Mesendoderm (in vitro differentiated cells): ENCODE data around the gene APCDD1.

Source experiments
- DNase-seq: peaks from one replicate; pipeline ENCODE4 v3.0.0; 2013
- H2AK5ac ChIP-seq: 2 replicates; pipeline ENCODE4 v1.6.1; 2013; ENCODE audit warnings: low read length, inconsistent platforms
- H2BK120ac ChIP-seq: 2 replicates; pipeline ENCODE4 v1.6.1; 2013; ENCODE audit warnings: low read depth, mild to moderate bottlenecking, low read length, moderate library complexity, mixed read lengths
- H2BK15ac ChIP-seq: replicated peaks from 2 replicates; pipeline ENCODE4 v1.6.1; 2013; ENCODE audit warnings: low read depth, mild to moderate bottlenecking, moderate library complexity
- H2BK5ac ChIP-seq: 2 replicates; pipeline ENCODE4 v1.6.1; 2013; ENCODE audit warnings: low read length, inconsistent platforms
- H3K18ac ChIP-seq: 2 replicates; pipeline ENCODE4 v1.6.1; 2013; ENCODE audit warnings: mild to moderate bottlenecking, low read length, mixed read lengths
- H3K23ac ChIP-seq: one replicate; pipeline ENCODE4 v1.6.1; 2013; ENCODE audit warnings: low read length
- H3K27ac ChIP-seq: 2 replicates; pipeline ENCODE4 v1.5.1; 2013; ENCODE audit warnings: low read depth, mild to moderate bottlenecking, inconsistent platforms, low read length, moderate library complexity
- H3K27me3 ChIP-seq: 2 replicates; pipeline ENCODE4 v1.6.1; 2013; ENCODE audit warnings: low read length, control low read depth, mild to moderate bottlenecking, inconsistent platforms; ENCODE audit not compliant: insufficient read depth, poor library complexity
- H3K36me3 ChIP-seq: 2 replicates; pipeline ENCODE4 v1.6.1; 2013; ENCODE audit warnings: low read length, inconsistent platforms; ENCODE audit not compliant: control insufficient read depth, insufficient read depth
- H3K4ac ChIP-seq: one replicate; pipeline ENCODE4 v1.6.1; 2013; ENCODE audit warnings: low read depth, mild to moderate bottlenecking, low read length, moderate library complexity
- H3K4me1 ChIP-seq: 2 replicates; pipeline ENCODE4 v1.6.1; 2013; ENCODE audit warnings: low read depth, low read length, inconsistent platforms; ENCODE audit not compliant: control insufficient read depth
- H3K4me2 ChIP-seq: 2 replicates; pipeline ENCODE4 v1.6.1; 2013; ENCODE audit warnings: low read length
- H3K4me3 ChIP-seq: 2 replicates; pipeline ENCODE4 v1.5.1; 2013; ENCODE audit warnings: mild to moderate bottlenecking, low read length
- H3K56ac ChIP-seq: one replicate; pipeline ENCODE4 v1.6.1; 2013; ENCODE audit warnings: low read length
- H3K79me1 ChIP-seq: 2 replicates; pipeline ENCODE4 v1.6.1; 2013; ENCODE audit warnings: low read length, inconsistent platforms
- H3K79me2 ChIP-seq: 2 replicates; pipeline ENCODE4 v1.6.1; 2013; ENCODE audit warnings: mild to moderate bottlenecking, low read length; ENCODE audit not compliant: control insufficient read depth, insufficient read depth
- H3K9ac ChIP-seq: 2 replicates; pipeline ENCODE4 v1.6.1; 2013; ENCODE audit warnings: low read length, inconsistent platforms
- H4K5ac ChIP-seq: one replicate; pipeline ENCODE4 v1.6.1; 2013; ENCODE audit warnings: low read length
- H4K8ac ChIP-seq: one replicate; pipeline ENCODE4 v1.6.1; 2013; ENCODE audit warnings: low read depth, mild to moderate bottlenecking, control low read depth, low read length, moderate library complexity
- WGBS: extraction: QIAGEN DNeasy Blood & Tissue Kit; methylation state at CpG from one replicate; pipeline ENCODE4 v1.1.7; 2013; ENCODE audit warnings: low lambda C conversion rate, missing lambda C conversion rate; ENCODE audit not compliant: insufficient coverage; ENCODE audit errors: extremely low coverage; 5-methylcytosine and 5-hydroxymethylcytosine counted together

APCDD1 gene

DNA sequence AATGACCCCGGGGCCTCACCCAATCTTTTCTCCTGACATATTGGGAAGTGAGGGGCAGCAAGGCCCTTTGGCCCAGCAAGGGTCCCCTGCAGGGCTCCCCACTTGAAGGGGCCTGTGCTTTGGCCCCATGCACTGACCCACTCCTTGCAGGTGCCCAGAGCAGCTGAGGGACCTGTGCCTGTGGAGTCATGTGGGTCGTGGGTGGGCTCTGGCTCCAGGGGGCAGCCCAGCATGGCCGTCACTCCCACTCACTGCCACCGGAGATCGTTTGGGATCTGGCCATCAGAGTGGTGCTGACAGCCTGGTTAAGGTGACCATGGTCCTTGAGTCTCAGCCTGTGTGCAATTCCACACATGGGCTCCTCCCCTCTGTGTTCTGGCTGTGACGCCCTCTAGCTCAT, 31.7 kb upstream of the APCDD1 start:
- no peak overlapping the region for H3K9ac ChIP-seq
- WGBS: no CpG with 5 or more reads among the region's 6 CpGs
- no peak overlapping the region for H2BK5ac ChIP-seq
- H4K8ac ChIP-seq: no peak overlapping the region
- no peak overlapping the region for H3K56ac ChIP-seq
- H2BK120ac ChIP-seq: no peak overlapping the region
- H3K4me3 ChIP-seq: no peak overlapping the region
- H4K5ac ChIP-seq: no peak overlapping the region
- H3K27ac ChIP-seq: no peak overlapping the region
- no peak overlapping the region for H3K23ac ChIP-seq
- no peaks in the 10 kb centered on the region for H3K79me1 ChIP-seq
- no peak overlapping the region for H2BK15ac ChIP-seq
- no peak overlapping the region for H3K18ac ChIP-seq
- no peak overlapping the region for H2AK5ac ChIP-seq
- DNase-seq: no peak
- no peak overlapping the region for H3K4me2 ChIP-seq
- H3K79me2 ChIP-seq: no peaks in the 10 kb centered on the region
- H3K4me1 ChIP-seq: no peaks in the 10 kb centered on the region
- no peaks in the 10 kb centered on the region for H3K36me3 ChIP-seq
- H3K4ac ChIP-seq: no peak overlapping the region
- no peaks in the 10 kb centered on the region for H3K27me3 ChIP-seq

DNA sequence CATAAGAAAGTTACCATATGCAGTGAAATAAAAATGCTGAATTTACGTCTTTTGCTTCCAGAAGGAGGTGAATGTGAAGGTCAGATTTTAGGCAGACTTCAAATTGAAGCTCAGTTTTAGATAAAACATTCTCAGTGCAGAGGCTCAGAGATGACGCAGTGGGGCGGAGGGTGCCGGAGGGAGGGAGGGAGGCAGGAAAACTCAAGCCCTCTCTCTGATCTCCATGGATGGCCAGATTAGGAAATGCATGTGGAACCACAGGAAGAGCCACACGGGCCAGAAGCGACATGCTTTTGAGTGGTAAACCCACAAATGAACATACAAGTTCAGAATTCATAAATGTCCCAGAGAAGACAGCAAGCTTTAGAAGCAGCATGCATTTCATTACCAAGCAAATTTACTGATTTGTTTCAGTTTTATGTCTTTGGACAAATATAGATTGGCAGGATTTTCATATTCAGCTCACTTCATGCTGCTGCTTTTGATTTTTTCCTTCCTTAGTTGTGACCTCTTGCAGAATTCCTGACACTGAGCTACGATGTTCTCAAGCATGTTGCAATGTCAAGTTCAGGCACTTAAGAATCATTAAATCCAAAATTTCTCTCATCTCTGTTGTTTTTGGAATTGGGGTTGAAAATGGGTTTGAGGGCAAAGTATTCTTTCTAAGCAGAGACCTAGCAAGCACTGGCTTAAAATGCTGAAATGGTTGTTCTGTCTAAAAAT, 29.7 kb upstream of the APCDD1 start:
- Histone ChIP-seq H3K79me2 (no peaks in the 10 kb centered on the region), H2AK5ac (no peak overlapping the region), H3K9ac (no peak overlapping the region), H3K27ac (no peak overlapping the region), H3K4me3 (no peak overlapping the region), H3K79me1 (no peaks in the 10 kb centered on the region), H3K18ac (no peak overlapping the region), H2BK5ac (no peak overlapping the region), H3K4me2 (no peak overlapping the region), H2BK15ac (no peak overlapping the region), H3K27me3 (no peaks in the 10 kb centered on the region), H3K4ac (no peak overlapping the region), H4K8ac (no peak overlapping the region), H3K36me3 (no peaks in the 10 kb centered on the region), H2BK120ac (no peak overlapping the region), H3K56ac (no peak overlapping the region), H3K4me1 (no peaks in the 10 kb centered on the region), H4K5ac (no peak overlapping the region), H3K23ac (no peak overlapping the region)
- no CpG with 5 or more reads among the region's 7 CpGs for WGBS
- no peak for DNase-seq

DNA sequence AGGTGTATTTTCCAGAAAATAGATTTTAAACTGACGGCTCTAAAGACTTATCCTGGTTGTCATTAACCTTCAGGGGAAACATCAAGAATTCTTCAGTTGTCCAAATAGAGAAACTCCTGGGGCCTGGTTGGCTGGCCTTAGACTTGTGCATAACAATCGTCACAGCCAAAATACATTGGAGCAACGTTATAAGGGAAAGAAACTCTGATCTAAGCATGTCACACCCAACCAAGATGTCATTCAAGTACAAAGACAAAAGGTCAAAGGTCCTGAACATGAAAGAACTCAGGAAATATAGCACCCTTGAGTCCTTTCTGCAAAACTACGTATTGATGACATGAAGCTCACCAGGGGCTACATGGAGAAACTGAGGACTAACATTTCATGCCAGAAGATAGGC, 23.8 kb upstream of the APCDD1 start:
- H2BK120ac ChIP-seq: no peak overlapping the region
- H2BK15ac ChIP-seq: no peak overlapping the region
- H3K79me2 ChIP-seq: no peaks in the 10 kb centered on the region
- DNase-seq: no peak
- no peak overlapping the region for H3K4ac ChIP-seq
- H3K56ac ChIP-seq: no peak overlapping the region
- H3K9ac ChIP-seq: no peak overlapping the region
- H3K4me1 ChIP-seq: no peaks in the 10 kb centered on the region
- no peaks in the 10 kb centered on the region for H3K79me1 ChIP-seq
- no peak overlapping the region for H2AK5ac ChIP-seq
- no peak overlapping the region for H3K18ac ChIP-seq
- no peaks in the 10 kb centered on the region for H3K27me3 ChIP-seq
- H3K4me2 ChIP-seq: no peak overlapping the region
- H4K8ac ChIP-seq: no peak overlapping the region
- no peak overlapping the region for H3K4me3 ChIP-seq
- no CpG with 5 or more reads among the region's 4 CpGs for WGBS
- no peaks in the 10 kb centered on the region for H3K36me3 ChIP-seq
- no peak overlapping the region for H2BK5ac ChIP-seq
- no peak overlapping the region for H3K27ac ChIP-seq
- H4K5ac ChIP-seq: no peak overlapping the region
- H3K23ac ChIP-seq: no peak overlapping the region

DNA sequence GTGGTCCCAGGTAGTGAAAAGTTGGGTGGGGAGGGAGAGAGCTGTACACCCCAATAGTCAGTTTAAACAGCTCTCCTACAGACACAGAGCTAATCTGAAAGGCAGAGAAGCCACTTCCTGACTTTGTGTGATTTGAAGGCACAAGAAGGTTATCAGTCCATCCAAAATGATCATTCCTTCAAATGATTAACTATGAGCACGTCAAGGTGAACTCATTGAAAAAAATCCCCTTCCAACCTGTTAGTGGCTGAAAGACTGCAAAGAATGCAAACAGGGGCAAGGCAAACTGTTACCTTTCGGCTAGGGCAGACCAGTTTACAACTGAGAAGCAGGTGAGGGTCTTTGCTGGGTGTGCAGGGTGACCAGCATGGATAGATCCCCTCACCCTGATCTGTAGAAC, 22.8 kb upstream of the APCDD1 start:
- H3K56ac ChIP-seq: no peak overlapping the region
- no peak overlapping the region for H3K23ac ChIP-seq
- H3K27ac ChIP-seq: no peak overlapping the region
- no peak overlapping the region for H3K18ac ChIP-seq
- no peak overlapping the region for H3K4me2 ChIP-seq
- H3K27me3 ChIP-seq: no peaks in the 10 kb centered on the region
- H2AK5ac ChIP-seq: no peak overlapping the region
- H3K4ac ChIP-seq: no peak overlapping the region
- no peak overlapping the region for H2BK5ac ChIP-seq
- WGBS: no CpG with 5 or more reads among the region's 2 CpGs
- no peak overlapping the region for H3K4me3 ChIP-seq
- H2BK15ac ChIP-seq: no peak overlapping the region
- no peak overlapping the region for H2BK120ac ChIP-seq
- no peaks in the 10 kb centered on the region for H3K79me2 ChIP-seq
- H4K8ac ChIP-seq: no peak overlapping the region
- no peaks in the 10 kb centered on the region for H3K79me1 ChIP-seq
- no peaks in the 10 kb centered on the region for H3K36me3 ChIP-seq
- no peak overlapping the region for H4K5ac ChIP-seq
- DNase-seq: no peak
- no peak overlapping the region for H3K9ac ChIP-seq
- H3K4me1 ChIP-seq: no peaks in the 10 kb centered on the region

DNA sequence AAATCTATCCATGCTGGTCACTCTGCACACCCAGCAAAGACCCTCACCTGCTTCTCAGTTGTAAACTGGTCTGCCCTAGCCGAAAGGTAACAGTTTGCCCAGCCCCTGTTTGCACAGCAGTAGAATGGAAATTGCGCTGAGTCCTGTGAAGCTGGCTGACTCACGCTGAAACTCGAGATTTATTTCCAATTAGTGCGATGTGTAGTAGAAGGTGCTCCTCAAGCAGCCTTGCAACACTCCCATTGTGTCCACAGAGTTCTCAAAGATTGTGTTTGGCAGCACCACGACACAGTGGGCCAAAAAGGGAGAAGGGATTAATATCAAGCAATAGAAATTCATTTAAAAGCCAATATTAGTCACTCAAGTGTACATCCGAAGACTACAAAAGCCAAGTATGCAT, 21.7 kb upstream of the APCDD1 start:
- H3K79me2 ChIP-seq: no peaks in the 10 kb centered on the region
- H4K5ac ChIP-seq: no peak overlapping the region
- H3K9ac ChIP-seq: no peak overlapping the region
- H3K27me3 ChIP-seq: no peaks in the 10 kb centered on the region
- H3K56ac ChIP-seq: no peak overlapping the region
- H3K4ac ChIP-seq: no peak overlapping the region
- no peaks in the 10 kb centered on the region for H3K36me3 ChIP-seq
- H4K8ac ChIP-seq: no peak overlapping the region
- no peak for DNase-seq
- H2BK15ac ChIP-seq: no peak overlapping the region
- no peaks in the 10 kb centered on the region for H3K4me1 ChIP-seq
- no peak overlapping the region for H3K4me3 ChIP-seq
- no CpG with 5 or more reads among the region's 7 CpGs for WGBS
- H3K27ac ChIP-seq: no peak overlapping the region
- no peaks in the 10 kb centered on the region for H3K79me1 ChIP-seq
- no peak overlapping the region for H3K23ac ChIP-seq
- H3K4me2 ChIP-seq: no peak overlapping the region
- H2AK5ac ChIP-seq: no peak overlapping the region
- no peak overlapping the region for H2BK120ac ChIP-seq
- H3K18ac ChIP-seq: no peak overlapping the region
- H2BK5ac ChIP-seq: no peak overlapping the region

DNA sequence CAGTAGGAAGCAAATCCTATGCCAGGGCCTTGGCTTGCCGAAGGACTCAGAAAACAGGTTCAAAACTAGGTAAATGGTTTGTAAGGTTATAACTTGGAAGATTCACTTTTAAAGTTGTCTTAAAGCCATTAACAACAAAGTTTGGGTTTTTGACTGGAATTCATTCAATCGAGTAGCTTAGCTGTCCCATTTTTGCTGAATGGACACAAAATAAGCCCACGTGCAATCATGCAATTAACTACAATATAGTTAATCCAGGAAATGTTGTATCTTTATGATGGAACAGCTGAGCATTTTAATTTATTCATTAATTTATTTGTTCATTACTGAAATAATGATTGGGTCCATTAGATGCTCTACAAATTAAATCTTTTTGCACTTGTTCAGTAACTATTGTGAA, 18.3 kb upstream of the APCDD1 start:
- H4K8ac ChIP-seq: no peak overlapping the region
- H3K79me1 ChIP-seq: no peaks in the 10 kb centered on the region
- no peak overlapping the region for H3K27ac ChIP-seq
- no peaks in the 10 kb centered on the region for H3K79me2 ChIP-seq
- no peak overlapping the region for H3K56ac ChIP-seq
- H3K4me1 ChIP-seq: no peaks in the 10 kb centered on the region
- no peak overlapping the region for H3K18ac ChIP-seq
- no CpG with 5 or more reads among the region's 3 CpGs for WGBS
- H4K5ac ChIP-seq: no peak overlapping the region
- H2AK5ac ChIP-seq: no peak overlapping the region
- no peak overlapping the region for H3K4me2 ChIP-seq
- no peak overlapping the region for H2BK5ac ChIP-seq
- no peak for DNase-seq
- H2BK15ac ChIP-seq: no peak overlapping the region
- no peak overlapping the region for H3K4ac ChIP-seq
- no peak overlapping the region for H3K23ac ChIP-seq
- no peaks in the 10 kb centered on the region for H3K27me3 ChIP-seq
- H3K9ac ChIP-seq: no peak overlapping the region
- no peak overlapping the region for H2BK120ac ChIP-seq
- H3K4me3 ChIP-seq: no peak overlapping the region
- no peaks in the 10 kb centered on the region for H3K36me3 ChIP-seq
